Adrenal gland (tissue), 5 donors: ENCODE results near the gene HOTAIR.

Source experiments
- POLR2A ChIP-seq, 2 donors: fragments of 450-650 bp; IDR thresholded peaks; one replicate each; pipeline ENCODE4 v1.6.1; 2017; ENCODE audit warnings: antibody characterized with exemption in 2 of 2, mild to moderate bottlenecking in 2 of 2, moderate library complexity in 1 of 2
- TF ChIP-seq, protein P1 (sequence below), 6 experiments: fragments of 450-650 bp in 4 of 6; fragments of 200-600 bp in 2 of 6; sonication (generic) in 1 of 6; IDR thresholded peaks; 1 replicate in 5 of 6; 2 replicates in 1 of 6; pipeline versions ENCODE4 v1.5.1 to v1.8.0; 2016 to 2021; ENCODE audit warnings: antibody characterized with exemption in 6 of 6, mild to moderate bottlenecking in 2 of 6, moderate library complexity in 1 of 6
- donor health status: DM: no; HTN: no; CAD: no.

DNA sequence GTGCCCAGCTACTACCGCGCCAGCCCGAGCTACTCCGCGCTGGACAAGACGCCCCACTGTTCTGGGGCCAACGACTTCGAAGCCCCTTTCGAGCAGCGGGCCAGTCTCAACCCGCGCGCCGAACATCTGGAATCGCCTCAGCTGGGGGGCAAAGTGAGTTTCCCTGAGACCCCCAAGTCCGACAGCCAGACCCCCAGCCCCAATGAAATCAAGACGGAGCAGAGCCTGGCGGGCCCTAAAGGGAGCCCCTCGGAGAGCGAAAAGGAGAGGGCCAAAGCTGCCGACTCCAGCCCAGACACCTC is 10.9 kb upstream of the HOTAIR start:
- TF ChIP-seq, protein P1, sequence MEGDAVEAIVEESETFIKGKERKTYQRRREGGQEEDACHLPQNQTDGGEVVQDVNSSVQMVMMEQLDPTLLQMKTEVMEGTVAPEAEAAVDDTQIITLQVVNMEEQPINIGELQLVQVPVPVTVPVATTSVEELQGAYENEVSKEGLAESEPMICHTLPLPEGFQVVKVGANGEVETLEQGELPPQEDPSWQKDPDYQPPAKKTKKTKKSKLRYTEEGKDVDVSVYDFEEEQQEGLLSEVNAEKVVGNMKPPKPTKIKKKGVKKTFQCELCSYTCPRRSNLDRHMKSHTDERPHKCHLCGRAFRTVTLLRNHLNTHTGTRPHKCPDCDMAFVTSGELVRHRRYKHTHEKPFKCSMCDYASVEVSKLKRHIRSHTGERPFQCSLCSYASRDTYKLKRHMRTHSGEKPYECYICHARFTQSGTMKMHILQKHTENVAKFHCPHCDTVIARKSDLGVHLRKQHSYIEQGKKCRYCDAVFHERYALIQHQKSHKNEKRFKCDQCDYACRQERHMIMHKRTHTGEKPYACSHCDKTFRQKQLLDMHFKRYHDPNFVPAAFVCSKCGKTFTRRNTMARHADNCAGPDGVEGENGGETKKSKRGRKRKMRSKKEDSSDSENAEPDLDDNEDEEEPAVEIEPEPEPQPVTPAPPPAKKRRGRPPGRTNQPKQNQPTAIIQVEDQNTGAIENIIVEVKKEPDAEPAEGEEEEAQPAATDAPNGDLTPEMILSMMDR (IDR thresholded peaks at IDR 0.05): no peak
- TF ChIP-seq POLR2A (IDR thresholded peaks at IDR 0.05): no peak
